ENCODE data around the gene TSPOAP1.

GRCh38 chr17:58335779-58336455 is 7.3 kb upstream of the TSPOAP1 start:
- TF ChIP-seq EZH2phosphoT487 (IDR thresholded peaks at IDR 0.05; ENCODE audit: borderline replicate concordance, low read length) (no peak), CTCF (conservative IDR thresholded peaks at IDR 0.05; ENCODE audit: low read depth, low read length) (no peak), EZH2 (IDR thresholded peaks at IDR 0.05; ENCODE audit: low read length, unreplicated experiment) (no peak)

Measured in PC-3 (cell line).